Stimulated activated CD4-positive, alpha-beta T cell treated with anti-CD3 and anti-CD28 coated beads, Interleukin-4, amount 100 ng/mL, for 48 hours (primary cell): ENCODE measurements around the gene GRIN3B.
A peak's percentile ranks its signal among the peaks of the same experiment; 100 is the strongest.

Experiments used
- DNase-seq, 2 donors: peaks; one replicate each; pipeline ENCODE4 v3.0.0-alpha.2; 2020; ENCODE audit warnings: low read depth in 2 of 2

Gene GRIN3B

DNA sequence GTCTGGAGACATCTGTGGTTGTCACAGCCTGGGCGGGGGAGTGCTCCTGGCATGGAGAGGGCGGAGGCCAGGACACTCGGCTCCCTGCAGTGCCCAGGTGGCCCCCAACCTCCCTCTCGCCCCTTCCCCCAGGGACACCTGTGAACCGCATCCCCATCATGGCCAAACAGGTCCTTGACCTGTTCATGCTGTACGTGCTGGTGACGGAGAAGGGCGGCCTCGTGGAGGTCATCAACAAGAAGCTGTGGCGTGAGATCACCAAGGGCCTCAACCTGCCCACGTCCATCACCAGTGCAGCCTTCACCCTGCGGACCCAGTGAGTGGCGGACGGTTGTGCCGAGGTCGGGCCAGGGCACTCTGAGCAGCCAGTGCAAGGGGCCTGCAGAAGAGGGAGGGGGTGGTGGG is 36.1 kb upstream of the GRIN3B start:
- DNase-seq: no peak

DNA sequence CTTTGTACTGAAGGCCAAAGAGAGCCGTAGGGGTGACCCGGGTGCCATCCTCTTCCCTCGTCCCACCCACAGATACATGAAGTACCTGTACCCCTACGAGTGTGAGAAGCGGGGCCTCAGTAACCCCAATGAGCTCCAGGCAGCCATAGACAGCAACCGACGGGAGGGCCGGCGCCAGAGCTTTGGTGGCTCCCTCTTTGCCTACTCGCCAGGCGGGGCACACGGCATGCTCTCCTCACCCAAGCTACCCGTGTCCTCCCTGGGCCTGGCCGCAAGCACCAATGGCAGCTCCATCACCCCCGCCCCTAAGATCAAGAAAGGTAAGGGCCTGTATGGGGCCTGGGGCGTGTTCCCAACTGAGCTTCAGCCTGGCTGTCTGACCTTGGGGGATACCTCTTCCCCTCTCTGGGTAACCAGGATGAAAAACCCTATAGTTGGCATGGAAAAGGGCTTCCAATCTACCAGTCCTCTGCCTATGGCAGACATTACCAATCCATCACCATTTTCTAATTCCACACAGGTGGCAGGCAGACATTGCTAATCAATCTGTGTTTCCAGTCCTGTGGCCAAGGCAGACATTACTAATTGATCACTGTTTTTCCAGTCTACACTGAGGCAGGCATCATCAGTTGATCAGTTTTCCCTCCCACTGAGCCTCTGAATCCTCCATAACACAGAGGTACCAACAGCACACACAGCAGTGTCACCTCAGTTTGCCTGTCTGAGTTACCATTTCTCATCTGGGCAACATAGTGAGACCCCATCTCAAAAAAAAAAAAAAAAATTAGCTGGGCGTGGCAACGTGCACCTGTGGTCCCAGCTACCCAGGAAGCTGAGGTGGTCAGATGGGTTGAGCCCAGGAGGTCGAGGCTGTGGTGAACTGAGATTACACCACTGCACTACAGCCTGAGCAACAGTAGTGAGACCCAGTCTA is 35.2 kb upstream of the GRIN3B start:
- no peak for DNase-seq

DNA sequence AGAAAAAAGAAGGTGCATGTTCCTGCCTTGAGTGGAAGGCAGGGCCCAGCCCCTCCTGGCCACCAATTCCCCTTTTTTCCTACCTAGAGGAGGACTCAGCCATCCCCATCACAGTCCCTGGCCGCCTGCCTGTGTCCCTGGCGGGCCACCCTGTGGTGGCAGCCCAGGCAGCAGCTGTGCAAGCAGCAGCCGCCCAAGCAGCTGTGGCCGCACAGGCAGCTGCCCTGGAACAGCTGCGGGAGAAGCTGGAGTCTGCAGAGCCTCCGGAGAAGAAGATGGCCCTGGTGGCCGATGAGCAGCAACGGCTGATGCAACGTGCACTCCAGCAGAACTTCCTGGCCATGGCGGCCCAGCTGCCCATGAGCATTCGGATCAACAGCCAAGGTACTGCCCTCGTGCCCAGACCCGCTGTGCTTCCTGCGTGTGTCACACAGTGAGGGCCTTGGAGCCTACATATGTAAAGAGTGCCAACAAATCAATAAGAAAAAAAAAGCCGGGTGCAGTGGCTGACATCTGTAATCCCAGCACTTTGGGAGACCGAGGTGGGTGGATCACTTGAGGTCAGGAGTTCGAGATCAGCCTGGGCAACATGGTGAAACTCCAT is 33.6 kb upstream of the GRIN3B start:
- DNase-seq: no peak

DNA sequence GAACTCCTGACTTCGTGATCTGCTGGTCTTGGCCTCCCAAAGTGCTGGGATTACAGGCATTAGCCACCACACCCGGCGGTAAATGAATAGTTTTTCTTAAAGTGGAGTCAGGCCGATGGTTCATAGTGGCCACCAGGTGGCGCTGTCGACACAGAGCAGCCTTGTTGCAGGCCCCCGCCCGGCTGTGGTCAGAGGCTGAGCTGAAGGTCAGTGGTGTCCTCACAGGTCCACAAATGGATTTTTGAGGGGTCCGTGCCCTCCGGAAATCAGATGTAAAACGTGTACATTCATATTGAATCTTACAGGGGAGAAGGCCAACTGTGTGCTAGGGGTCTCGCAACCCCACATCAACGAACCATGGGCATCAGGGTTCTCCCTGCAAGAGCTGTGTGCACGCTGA is 29.5 kb upstream of the GRIN3B start:
- peak in 1 of 2 donors; percentile 18 for DNase-seq

DNA sequence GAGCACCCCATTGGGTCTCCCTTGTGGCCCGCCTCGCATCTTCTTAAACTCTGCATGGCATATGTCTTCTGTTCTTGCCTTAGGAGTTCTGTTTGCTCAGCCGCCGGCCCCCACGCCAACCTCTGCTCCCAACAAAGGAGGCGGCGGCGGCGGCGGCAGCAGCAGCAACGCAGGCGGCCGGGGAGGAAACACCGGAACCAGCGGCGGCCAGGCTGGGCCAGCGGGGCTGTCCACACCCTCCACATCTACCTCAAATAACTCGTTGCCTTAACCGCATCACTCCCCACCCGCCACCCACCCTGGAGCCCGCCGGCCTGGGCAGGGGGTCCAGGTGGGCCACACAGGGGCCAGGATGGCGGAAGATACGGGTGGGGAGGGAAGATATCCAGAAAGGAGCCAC is 28.4 kb upstream of the GRIN3B start:
- no peak for DNase-seq

DNA sequence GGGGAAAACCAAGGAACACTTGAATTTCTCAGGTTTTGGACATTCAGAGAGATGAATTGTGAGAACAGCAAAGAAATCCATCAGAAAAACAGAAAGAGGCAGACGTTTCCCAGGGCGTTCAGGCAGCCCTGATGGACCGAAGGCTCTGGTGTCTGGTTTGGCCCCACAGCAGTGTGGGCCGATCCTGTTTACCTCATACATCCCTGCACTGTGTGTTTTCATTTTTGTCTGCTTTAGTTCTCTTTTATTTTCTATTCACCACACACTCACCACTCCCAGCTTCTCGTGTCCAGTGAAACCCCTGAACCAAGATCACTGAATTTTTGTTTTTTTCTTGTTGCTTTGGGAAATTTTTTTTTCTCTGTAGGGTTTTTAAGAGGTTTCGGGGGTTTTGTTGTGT is 27.9 kb upstream of the GRIN3B start:
- no peak for DNase-seq

DNA sequence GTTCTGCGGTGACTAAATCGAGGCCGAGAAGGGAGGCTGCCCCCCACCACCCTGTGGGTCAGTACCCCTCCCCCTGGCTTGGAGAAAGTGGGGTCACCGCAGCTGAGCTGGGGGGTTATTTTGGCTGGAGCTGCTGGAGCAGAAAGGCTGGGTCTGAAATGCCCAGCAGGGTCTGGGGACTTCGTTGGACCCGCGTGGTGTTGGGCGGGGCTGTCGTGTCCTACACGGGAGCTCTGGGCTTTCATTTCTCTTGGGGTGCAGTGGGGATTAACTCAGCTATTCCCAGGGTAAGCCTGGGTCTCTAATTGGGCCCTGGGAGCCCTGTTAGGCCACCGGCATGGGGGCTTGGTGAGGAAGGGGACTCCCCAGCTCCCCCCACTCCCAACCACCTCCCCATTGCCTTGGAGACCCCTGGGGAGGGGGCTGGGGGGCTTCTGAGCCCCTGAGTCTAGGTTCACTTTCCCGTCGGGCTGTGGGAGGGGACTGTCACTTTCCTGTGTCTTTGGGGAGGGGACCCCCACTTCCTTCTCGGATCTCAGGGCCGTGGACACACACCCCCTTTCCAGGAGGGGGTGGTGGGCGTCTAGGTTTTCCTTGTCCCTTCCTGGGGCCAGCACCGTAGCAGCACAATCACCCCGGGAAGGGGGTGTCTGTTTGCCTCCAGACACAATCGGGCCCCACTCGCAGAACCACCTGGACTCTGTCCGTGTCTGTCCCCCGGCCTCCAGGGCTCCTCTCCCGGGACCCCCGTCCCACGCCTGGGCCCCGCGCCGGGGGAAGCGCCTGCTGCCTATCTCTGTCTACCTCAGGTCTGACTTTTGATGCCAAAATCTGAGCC is 26.3 kb upstream of the GRIN3B start:
- DNase-seq: no peak

DNA sequence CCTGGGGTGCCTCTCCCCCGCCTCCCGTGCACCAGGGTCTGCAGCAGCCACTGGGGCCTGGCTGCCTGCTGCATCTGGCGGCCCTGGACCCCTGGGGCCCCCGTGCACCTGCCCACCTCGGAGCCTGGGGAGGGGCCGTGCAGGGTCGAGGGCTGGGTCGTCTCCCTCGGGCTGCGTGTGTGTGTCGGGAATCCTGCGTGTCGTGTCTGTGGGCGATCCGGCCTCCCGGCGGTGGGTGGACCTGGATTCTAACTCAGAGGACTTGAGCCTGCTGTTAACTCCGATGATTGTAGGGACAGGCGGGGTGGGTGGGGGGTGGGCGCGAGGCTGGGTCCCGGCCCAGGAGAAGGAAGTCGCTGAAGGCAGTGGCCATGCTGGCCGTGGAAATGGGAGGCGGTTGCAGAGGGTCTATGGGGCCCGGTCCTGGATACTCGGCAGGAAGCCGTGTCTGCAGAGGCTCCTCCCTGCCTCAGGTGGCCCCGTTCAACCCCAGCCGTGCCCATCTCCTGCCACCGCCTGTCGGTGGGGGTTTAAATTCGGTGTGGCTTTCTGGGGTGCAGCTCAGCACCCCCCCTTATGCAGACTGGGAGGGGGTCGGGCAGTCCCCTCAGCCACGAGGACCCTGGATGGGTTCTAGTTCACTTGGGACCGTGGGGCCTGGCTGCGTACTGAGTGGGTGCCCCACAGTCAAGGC is 25.5 kb upstream of the GRIN3B start:
- no peak for DNase-seq

DNA sequence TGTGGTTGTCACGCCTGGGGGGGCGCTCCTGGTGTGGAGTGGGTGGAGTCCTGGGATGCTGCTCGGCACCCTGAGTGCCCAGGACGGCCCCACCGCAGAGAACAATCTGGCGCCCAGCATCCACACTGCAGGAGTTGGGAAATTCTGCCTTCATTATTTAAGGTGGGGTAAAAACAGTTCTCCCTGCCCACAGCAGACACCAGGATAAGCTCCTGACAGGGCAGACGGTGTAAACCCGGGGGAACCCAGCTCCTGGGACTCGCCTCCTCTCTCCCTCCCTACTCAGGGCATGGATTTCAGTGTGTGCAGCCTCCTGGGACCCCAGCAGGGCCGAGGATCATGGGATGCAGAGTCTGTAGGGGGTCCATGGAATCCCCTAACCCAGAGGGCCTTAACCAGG is 23.7 kb upstream of the GRIN3B start:
- no peak for DNase-seq

DNA sequence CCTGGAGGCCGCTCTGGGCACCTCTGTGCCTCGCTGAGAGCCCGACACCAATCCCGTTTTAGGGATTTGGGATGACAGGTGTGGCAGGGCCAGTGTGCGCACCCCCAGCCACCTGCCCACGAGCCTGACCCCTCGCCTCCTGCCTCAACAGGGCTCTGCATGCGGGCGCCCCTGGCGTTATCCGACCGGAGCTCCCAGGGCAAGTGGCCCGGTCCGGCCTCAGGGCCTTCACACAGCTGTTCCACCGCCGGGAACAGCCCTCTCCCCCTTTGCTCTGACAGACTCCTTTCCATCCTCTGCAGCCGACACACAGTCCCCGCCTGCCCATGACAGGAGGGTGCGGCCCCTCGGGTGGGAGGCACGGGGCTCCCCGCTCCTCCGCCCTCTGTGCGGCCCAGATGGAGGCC is 23.2 kb upstream of the GRIN3B start:
- no peak for DNase-seq

DNA sequence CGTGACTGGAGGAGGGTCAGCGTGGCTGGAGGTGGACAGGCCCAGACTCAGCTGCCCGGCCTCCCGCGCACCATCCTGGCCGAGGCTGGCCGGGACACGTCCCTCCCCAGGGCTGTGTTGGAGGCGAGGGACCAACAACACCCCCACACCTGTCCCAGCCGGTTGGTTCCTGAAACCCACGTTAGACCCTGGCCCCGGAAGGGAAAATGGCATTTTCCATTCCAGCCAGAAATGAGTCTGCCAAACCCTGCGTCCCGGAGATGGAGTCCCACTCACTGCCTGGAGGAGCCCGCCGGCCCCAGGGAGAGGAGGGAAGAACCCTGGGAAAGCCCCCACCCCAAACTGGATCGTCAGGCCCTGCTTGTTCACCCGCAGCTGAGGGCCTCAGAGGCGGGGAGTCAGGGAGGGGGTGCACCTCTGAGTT is 20.9 kb upstream of the GRIN3B start:
- no peak for DNase-seq

DNA sequence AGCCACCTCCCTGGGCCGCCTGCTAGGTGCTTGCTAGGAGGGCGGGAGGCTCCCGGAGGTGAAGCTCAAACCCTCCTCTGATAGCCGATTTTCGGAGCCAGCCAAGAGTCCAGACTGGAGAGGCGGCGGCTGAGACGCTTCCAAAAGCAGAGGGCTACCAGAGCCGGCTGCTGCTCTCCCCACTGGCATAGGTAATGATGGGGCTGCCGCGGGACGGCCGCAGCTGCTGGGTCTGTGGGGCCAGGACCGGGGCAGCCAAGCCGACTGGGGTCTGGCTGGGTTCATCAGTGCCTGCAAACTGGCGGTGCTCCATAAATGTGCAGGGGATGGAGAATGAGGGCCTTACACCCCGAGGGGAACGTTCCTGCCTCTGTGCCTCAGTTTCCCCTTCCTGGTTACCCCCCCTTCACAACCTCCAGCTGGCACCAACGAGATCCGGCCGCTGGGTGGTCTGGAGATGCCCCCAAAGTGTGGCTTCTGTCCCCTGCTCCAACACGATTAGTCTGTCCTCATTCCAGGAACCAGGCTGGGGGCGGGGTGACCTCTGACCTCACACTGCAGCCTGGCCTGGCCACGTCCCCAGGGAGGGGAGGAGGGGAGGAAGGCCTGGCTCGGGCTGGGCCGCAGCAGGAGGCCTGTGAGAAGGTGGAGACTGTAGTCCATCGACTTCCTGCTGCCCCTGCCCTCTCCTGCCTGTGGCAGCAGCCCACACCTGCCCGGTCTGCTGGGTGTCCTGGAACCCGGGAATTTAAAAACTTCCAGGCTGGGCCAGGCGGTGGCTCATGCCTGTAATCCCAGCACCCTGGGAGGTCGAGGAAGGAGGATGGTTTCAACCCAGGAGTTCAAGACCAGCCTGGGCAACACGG is 19.9 kb upstream of the GRIN3B start:
- DNase-seq: no peak

DNA sequence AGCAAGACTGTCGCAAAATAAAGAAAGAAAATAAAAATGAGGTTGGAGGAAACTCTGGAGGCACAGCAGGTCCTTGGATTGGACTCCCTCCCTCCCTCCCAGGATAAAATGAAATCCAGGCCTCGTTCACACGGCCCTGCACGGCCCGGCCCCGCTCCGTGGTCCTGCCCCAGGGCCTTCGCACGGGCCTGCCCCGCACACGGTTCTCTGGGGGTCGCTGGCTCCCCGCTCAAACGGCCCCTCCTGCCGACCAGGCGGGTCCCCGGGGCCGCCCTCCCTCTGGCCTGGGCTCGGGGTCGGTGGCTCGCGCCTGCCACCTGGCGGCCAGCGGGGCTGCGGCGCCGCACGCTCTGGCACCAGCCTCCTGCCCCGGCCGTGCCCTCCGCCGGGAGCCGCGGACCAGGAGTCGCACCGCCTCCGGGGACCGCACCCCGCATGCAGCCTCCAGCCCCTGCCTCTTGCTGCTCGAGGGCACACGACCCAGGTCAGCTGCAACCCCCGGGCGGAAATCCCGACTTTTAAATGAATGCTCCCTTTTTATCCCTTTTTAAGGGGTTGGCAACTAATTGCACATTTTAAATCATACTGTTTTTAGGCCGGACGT is 17.6 kb upstream of the GRIN3B start:
- DNase-seq: peak; percentile 68 to 70

DNA sequence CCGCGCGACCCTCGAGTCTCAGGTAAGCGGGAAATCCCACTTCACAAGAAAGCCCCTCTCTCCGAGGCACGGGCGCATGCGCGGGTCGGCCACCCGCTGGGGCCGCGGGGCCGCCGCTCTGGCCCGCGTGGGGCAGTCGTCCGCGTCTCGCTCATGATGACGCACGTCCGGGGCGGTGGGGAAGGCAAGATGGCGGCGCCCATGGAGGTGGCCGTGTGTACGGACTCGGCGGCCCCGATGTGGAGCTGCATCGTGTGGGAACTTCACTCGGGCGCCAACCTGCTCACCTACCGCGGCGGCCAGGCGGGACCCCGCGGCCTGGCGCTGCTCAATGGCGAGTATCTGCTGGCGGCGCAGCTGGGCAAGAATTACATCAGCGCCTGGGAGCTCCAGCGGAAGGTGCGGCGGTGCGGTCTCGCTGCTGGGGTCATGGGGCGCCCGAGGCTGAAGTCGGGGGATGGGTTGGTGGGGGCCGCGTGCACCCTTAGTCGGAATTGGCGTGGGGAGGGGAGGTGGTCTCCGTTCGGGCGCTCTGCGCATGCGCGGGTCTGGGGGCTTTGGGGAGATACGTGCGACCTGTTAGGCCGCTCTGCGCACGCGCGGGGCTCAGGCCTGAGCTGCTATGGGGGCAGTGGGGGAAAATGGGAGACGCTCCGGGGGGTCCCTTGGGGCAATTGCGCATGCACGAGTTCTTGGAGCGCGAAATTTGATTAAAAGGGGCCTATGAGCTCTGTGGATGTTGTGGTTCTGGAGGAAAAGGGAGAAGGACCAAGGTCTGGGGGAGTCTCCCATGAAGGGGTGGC is 15.9 kb upstream of the GRIN3B start, which contains the start of gene WDR18:
Gene WDR18, plus strand, starts transcription at position 181 of the 803 bp plus-strand sequence. Its CDS starts 9 bp downstream, at position 190.
- DNase-seq: peak; percentile 88 to 90

DNA sequence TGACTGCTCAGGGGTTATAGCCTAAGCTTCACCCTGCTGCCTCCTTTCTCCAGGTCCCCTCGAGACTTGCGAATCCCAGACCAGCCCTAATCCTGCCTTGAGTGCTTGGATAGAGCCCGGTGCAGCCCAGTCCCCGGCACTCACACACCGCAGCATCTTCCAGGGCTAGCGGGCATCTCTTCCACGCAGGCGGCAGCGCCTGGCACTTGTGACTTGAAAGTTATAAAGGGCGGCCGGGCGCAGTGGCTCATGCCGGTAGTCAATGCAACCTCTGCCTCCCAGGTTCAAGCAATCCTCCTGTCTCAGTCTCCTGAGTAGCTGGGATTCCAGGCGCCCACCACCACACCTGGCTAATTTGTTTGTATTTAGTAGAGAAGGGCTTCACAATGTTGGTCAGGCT is 14.1 kb upstream of the GRIN3B start:
- DNase-seq: no peak

DNA sequence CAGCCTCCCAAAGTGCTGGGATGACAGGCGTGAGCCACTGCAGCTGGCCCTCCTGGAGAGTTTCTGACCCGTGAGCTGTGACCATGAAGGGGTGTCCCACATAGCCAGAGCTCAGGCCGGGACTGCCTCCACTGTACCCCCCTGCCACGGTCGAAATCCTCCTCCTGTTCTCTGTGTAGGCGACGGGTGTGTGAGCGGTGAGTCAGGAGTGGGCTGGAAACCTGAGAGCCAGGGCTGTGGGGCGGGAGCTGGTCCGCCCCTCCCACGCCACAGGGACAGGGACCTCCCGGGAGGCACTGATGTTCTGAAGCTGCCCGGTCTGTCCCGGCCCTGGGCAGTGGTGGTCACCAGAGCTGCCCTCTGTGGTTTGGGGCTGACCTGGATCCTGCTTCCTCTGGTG is 12.1 kb upstream of the GRIN3B start:
- DNase-seq: no peak

DNA sequence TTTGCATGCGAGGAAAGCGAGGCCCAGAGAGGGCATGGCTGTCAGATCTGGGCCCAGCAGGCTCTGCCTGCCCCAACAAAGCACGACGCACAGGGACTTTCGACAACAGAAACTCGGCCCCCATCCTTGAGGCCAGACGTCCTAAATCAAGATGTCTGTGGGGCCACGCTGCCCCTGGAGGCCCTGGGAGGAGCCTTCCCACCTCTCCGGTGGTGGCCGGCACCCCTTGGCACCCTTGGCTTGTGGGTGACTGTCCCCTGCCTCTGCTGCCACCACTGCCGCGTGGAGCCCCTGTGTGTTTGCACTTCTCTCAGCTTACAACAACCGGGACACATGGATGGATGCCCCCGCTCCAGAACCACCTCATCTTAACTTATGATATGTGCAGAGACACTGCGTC is 11.7 kb upstream of the GRIN3B start:
- DNase-seq: no peak

DNA sequence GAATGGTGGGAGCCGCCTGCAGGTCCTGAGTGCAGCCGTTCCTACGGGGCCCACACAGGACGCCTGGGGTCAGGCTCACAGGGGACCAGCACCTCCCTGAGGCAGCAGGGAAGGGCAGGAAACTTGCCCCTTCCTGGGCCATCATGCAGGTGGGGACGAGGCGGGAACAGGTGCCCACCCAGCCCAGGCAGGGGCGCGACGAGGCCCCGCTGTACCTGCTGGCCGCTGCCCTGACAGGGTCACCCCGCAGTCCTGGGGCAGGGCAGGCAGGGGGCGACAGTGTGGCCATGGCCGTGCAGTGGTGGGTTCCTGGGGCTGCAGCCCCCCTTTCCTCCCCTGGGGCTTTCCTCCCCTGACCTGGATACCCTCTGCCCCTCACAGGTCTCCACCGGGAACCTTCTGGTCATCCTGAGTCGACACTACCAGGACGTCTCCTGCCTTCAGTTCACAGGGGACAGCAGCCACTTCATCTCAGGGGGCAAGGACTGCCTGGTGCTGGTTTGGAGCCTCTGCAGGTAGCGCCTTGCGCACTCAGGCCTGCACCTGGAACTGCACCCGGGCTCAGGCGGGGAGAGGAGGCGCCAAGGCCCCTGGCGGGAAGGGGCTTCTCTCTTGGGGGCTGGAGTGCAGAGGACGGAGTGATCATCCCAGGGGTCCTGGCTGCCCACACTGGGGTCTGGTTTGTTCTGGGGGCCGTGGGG is 10.7 kb upstream of the GRIN3B start:
- no peak for DNase-seq

DNA sequence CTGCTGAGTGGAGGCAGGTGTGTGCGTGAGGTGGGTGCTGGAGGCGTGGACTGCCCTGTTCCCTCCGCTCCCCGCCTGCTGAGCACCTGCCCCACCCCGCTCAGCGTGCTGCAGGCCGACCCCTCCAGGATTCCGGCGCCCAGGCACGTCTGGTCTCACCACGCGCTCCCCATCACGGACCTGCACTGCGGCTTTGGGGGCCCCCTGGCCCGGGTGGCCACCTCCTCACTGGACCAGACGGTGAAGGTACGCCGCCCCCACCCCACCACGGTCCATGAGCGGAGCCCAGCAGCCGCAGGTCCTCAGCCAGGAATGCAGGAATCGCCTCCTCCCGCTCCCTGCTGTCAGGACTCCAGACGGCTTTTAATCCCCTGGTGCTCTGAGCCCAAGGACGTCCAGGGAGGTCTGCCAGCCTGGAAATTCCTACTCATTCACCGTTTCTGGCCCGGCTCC is 10.1 kb upstream of the GRIN3B start:
- DNase-seq: no peak
